ENCODE measurements around the gene ZNF488.
"Not testable (repeated sequence)": the region's sequence is repeated elsewhere in the genome, so short reads cannot be mapped to it uniquely, and the experiment has no call there.

ZNF488 gene, protein sequence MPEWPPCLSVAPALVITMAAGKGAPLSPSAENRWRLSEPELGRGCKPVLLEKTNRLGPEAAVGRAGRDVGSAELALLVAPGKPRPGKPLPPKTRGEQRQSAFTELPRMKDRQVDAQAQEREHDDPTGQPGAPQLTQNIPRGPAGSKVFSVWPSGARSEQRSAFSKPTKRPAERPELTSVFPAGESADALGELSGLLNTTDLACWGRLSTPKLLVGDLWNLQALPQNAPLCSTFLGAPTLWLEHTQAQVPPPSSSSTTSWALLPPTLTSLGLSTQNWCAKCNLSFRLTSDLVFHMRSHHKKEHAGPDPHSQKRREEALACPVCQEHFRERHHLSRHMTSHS

DNA sequence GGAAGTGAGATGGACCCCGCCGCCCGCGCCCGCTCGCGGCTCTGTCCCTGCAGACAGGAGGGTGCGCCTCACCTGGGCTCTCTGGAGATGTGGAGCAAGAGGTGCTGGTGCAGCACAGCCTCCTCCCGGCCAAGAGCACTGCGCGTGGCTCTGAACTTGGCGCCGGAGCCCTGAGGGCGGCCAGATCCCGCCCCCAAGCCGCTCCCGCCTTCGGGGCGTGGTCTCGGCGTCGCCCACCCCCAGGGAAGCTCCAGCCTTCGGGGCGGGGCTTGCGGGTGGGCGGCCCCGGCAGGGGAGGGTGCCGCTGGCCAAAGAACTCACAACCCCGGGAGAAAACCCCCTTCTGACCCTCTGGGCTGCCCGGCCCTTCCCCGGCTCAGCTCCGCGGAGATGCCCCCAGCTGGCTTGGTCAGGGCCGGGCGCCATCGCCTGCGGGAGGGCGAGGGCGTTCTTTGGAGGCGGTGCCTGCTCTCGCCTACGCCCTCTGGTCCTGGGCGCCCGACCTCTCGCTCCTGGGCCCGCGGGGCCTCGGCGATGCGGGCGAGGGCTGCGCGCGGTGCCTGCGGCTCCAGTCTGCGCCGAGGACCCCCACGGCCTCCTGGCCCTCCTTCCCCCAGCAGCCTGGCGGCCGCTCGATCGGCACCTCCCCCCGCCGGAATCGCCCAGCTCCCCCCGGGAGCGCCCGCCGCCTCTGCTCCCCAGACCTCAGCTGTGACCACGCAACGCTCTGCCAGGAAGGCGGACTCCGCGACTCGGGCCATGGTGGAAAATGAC lies at the start of gene ZNF488:
ZNF488 (minus strand) TSS at position 146 of the 774 bp plus-strand sequence. CDS start 15,464 bp downstream, outside the sequence.
- DNase-seq, result peak; percentile 71

DNA sequence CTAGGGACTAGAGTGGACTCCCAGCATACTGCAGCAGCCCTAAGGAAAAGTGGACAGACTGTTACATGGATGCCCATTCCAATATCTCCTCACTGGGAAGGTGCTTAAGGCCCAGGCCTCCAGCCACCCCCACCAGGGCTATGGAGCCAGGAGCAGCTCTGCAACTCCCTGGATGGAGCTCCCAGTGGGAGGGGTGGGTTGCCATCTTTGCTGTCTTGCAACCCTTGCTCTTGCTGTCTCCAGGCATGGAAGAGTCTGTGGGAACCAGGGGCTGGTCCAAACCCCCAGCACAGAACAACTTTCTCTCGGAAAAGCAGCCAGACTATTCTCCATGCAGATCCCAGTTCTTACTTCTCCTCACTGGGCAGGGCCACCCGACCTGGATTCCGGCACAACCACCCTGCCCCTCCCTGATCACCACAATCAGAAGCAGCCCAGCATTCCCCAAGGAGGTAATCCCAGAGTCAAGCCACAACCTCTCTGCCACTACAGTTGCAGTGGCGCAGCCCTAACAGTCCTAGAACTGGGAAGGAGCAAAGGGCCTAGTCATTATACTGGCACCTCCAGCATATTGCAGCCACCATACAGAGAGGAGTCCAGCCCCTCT lies 41.8 kb upstream of the ZNF488 start:
- no peak for DNase-seq

DNA sequence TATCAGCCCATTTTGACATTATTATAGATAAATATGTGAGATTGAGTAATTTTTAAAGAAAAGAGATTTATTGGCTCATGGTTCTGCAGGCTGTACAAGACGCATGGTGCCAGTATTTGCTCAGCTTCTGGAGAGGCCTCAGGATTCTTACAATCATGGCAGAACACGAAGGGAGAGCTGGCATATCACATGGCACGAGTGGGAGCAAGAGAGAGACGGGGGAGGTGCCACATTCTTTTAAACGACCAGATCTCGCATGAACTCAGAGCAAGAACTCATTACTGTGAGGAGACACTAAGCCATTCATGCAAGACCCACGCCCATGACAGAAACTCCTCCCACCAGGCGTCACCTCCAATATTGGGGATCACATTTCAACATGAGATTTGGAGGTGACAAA lies 40.1 kb upstream of the ZNF488 start:
- no peak for DNase-seq

DNA sequence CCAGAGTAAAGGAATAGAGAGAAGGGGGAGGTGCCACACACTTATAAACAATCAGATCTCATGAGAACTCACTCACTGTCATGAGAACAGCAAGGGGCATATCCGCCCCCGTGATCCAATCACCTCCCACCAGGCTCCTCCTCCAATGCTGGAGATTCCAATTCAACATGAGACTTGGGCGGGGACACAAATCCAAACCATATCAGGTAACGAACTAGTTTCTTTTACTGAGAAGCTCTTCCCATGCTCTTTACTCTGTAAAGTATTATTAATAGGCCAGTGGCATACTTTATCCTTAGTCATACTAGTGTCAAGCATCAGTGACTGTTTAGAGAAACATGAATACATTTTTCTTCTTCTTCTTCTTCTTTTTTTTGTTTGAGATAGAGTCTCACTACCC lies 39.4 kb upstream of the ZNF488 start:
- DNase-seq, result no peak

DNA sequence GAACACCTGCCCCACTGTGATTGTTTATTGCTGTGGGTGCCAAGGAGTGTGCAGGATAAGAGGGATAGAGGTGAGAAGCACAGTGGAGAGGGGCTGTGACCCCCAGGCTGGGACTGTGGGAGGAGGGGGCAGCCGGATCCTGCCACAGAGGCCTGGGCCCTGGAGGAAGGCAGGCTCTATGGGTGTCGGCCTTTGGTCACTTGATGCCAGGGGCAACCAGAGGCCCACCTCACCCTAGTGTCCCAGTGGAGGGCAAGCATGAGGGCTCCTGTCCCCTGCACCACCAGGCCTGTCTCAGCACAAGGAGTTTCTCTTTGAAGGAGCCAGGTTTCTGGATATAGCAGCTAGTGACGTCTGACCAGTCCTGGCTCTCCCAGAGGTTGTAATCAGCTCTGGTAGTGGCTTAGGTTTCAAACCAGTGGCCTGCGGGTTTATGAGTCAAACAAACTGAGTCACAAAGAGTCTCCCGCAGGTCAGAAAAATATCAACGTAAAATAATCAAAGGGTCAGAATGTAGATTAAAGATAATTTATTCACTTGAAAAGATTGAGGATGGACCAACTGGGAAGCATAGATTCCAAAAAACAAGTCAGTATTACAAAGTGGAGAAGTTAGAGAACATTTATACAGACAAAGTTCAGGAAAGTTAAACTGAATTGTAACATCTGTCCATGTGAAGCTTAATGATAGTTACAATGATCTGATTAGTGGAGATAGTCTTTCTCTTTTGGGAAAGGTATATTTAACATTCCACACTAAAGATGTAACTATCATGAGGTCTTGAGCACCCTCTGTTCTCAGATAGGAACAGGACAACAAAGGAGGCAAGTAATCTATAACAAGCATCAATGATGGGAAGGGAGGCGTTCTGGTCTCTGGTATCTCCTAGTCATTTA lies 37.2 kb upstream of the ZNF488 start:
- DNase-seq, result no peak

DNA sequence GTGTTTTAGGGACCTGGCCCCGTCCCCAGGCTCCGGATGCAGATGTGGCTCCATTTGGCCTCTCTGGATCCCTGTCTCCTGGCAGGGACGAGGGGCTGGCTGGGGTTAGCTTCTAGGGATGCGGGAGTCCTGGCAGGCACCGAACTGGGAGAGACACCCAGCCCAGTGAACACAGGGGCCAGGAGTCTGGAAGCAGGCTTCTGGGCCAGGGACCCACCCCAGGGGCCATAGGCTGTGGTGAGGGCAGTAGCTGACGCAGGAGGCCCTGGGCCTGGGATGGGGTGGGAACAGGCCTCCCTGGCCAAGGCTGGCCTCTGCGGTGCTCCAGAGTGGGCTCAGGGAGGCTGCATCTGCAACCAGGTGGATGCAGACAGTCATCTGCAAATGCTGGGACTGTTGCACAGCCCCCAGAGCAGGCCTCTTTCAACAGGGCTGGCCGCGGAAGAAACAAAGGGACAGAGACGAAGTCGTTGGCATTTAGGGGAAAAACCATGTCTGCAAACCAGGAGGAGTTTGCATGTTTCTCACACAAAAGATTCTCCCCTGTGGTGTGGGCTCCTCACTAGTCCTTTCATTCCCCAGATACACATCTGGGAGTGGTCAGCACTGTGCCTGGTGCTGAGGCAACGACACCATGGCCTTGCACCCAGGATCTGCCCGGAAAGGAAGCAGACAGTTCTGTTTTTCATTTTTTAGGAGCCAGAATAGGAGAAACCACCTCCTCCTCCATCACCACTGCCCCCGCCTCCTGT lies 36.4 kb upstream of the ZNF488 start:
- no peak for DNase-seq

DNA sequence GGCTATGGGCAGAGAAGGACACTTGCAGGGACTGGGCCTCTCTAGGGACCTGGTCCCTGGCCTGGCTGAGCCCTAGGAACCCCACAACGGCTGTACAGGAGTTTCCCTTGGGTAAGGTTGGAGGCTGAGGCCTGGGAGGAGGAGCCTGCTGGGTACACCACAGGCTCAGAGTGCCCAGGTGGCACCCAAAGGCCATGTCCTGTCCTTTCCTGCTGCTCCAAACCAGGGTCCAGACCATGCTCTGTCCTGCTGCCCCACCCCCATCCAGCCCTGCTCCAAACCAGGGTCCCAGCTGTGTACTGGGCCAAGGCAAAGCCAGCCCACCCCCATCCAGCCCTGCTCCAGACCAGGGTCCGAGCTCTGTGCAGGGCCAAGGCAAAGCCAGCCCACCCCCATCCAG lies 35.3 kb upstream of the ZNF488 start:
- no peak for DNase-seq

DNA sequence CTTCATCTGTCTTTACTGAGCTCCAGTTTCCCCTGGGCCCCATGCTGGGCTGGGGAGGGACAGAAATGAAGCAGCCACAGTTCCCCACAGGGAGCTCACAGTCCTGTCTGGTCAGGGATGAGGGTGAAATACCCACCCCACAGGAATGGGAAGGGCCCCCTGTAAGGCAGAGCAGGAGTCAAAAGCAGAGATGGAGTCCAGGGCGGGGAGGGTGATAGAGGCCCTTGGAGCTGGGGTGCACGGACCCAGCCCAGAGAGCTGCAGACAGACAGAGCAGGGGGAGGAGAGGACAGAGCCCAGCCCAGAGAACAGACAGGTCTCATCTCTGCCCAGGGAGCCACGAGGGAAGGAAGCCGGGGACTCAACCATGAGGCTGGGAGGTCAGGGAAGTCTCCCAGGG lies 34.9 kb upstream of the ZNF488 start:
- DNase-seq, result no peak

DNA sequence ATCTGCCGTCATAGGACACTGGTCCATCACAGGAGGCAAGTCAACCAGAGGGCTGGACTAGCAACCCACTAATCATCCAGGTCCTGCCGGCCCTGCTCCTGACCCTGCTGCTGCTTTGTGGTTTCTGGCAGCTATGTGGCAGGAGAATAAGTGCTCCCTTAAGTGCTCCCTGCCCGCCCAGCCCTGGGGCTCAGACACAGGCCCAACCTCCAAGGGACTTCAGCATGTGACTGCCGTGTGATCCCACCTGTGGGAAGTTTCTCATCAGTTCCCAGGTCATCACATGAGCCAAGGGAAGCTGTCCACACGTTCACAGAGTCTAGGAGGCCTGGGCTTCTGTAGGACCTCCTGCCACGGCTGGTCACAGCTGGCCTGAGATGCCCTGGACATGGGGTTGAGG lies 34.2 kb upstream of the ZNF488 start:
- DNase-seq, result no peak

DNA sequence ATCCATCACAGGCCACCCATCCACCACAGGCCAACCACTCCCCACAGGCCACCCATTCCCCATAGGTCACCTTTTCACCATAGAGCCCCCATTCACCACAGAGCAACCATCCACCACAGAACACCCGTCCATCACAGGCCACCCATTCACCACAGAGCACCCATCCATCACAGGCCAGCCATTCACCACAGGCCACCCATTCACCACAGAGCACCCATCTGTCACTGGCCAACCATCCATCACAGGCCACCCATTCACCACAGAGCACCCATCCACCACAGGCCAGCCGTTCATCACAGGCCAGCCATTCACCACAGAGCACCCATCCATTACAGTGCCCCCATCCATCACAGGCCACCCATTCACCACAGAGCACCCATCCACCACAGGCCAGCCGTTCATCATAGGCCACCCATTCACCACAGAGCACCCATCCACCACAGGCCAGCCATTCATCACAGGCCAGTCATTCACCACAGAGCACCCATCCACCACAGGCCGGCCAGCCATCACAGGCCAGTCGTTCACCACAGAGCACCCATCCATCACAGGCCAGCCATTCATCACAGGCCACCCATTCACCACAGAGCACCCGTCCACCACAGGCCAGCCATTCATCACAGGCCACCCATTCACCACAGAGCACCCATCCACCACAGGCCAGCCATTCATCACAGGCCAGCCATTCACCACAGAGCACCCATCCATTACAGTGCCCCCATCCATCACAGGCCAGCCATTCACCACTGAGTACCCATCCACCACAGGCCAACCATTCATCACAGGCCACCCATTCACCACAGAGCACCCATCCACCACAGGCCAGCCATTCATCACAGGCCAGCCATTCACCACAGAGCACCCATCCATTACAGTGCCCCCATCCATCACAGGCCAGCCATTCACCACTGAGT lies 32.5 kb upstream of the ZNF488 start:
- DNase-seq, result not testable (repeated sequence)

DNA sequence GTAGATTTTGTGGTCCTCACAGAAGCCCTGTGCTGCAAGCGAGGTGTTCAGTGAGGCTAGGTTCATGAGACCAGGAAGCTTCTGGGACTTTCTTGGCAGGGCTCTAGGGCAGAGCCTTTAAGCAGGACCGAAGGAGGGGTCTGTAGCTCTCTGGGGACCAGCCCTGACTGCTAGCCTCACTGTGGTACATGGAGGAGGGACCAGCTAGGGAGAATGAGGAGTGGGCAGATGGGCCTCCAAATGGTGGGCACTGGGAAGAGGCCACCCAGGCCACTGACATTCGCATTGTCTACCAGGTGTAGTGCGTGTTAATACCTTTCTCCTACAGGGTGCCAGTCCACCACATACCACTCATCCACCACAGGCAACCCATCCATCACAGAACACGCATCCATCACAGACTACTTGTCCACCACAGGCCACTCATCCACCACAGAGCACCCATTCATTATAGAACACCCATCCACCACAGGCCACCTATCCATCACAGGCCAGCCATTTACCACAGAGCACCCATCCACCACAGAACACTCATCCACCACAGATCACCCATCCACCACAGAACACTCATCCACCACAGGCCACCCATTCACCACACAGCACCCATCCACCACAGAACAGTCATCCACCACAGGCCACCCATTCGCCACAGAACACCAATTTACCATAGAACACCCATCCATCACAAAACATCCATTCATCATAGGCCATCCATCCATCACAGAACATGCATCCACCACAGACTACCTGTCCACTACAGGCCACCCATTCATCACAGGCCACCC lies 31.6 kb upstream of the ZNF488 start:
- no peak for DNase-seq

DNA sequence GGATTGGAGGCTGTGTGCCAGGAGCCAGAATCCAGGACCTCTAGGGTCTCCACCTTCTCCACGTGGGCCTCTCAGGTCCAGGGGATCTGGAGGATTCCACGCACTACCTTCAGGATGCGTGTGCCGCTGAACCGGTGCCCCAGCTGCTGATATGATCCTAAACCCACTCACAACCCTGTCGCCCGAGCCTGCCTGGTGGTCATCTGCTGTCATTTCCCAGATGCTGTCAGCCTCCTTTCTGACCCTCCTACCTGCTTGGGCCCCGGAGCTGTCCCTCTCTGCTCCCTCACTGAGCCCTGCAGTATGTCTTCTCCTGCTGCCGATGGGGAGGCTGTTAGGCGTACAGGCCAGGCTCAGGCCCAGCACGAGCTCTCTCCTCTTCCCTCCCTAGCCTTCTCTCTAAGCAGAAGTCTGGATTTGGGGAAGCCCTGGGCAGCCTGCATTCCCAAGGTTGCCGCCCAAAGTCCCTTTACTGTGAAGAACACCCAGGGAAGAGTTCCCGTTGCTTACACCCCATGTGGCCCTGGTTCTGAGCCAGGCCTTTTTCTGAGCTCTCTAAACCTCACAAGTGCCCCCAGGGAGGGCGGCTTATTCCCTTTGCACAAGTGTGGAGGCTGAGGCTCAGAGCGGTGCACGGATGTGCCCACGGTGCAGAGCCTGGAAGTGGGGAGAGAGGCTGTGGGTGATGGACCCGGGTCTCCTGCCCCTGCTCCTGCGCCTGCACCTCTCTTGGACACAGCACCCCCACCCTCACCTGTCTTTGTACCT lies 30.8 kb upstream of the ZNF488 start:
- DNase-seq, result no peak

DNA sequence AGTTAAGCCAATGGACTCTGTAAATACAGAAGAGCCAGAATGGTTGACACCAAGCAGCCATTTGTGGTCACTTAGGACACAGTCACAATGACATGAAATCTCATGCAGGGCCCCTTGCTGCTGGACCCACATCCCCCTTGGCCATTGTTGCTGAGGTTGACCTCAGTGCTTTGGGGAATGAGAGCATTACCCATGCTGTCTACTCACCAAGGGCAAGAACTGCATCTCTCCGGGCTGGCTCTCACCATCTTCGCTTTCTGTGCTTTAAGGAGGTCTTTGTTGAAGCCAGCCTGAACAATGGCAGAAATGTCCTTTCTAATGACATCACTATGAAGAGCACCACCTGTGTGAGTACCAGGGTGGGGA lies 30.1 kb upstream of the ZNF488 start:
- no peak for DNase-seq

DNA sequence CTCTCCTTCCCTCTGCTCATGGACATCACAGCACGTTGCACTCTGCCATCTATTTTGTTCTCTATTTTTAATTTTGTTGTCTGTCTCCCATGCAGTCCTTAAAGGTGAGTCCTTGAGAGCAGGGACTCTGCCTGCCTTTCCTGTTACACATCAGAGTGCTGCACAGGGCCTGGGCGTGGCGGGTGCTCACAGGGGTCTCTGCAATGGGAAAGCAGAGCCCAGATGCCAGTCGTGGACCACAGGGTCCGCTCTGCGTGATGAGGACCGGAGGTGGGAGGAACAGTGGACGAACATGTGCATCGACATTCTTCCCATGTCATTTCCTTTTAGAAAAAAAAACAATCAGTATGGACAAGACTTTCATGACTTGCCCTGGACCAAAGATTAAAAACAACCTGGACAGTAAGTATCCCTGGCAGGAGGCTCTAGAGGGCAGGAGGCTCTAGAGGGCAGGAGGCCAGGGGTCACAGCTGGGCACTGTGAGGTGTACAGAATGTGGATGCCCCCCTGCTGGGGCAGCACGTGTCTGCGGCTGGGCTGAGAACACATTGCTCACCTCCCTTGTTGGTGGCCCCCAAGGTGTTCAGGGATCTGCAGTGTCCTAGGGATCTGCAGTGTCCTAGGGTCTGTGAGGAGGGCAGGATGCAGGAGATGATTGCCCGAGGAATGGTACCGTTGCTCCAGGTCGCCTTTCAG lies 29.6 kb upstream of the ZNF488 start:
- no peak for DNase-seq

DNA sequence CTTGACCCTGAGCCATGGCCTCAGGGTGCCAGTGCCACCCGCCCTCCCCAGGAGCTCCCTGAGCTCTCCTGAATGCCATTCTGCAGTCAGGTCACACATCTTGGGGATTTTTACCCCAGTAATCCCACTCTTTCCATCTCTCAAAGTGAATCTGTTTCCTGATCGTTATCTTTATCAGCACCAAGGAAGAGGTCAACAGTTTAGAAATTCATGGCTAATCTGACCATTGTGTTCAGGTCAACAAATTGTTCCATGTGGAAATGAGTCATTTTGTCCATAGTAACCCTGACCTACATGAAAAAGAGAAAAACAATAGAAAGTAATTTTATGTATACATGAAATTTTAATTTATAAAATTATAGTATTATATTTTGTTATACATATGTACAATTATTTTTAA lies 28.8 kb upstream of the ZNF488 start:
- no peak for DNase-seq

DNA sequence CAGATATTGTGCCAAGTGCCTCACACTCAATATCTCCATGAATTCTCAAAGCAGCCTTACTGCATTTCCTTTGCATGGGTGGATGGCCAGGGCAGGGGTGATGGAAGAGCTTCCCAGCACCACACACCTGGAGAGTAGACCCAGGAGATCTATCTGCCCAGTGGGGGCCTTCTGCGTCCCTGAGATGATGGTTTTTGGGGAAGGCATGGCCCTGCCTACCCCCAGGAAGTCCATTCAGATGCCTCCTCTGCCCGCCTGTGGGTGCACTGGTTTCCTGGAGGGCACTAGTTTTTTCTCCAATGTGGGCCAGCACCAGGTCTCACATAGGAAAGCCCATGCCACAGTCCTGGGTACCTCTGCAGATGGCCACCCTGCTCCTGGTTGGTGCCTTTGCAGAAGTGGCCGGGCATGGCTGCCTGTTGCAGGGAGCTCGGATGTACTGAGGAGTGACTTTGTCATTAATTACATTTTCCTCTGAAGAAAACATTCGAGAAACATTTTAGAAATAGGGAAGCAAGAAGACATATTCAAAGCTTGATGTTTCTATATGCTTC lies 28.2 kb upstream of the ZNF488 start:
- DNase-seq, result no peak

DNA sequence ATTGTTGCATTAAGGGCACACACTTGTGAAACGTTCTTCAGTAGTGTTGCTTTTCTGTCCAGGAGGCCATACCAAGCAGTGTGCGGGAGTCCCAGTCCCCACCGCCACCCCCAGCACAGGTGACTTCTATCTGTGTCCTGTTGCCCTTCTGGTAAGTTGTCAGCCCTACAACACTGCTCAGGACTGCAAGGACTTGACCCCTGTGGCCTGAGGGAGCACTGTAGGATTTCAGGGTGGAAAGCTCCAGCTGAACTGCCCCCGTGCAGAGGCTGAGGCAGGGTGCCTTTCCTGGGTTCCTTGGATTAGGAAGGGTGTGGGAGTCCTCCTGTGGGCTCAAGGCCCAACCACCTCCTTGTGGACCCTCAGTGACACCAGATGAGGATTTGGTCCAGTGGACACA lies 26.8 kb upstream of the ZNF488 start:
- no peak for DNase-seq

DNA sequence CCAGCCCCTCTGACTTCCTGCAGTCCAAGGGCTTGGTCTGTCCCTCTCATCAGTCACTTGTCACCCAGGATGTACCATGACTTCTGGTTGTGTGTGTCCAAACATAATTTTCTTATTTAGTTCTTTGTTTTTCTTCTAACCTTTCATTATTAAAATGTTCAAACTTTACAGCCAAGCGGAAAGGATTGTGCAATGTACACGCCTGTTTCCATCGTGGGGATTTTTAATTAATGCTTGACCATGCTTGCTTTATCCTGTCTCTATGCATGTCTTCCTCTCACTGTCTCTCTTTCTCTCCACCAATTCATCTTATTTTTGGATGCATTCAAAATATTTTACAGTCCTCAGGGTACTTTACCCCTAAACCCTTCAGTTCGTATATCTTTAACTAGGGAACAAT lies 26.2 kb upstream of the ZNF488 start:
- no peak for DNase-seq

DNA sequence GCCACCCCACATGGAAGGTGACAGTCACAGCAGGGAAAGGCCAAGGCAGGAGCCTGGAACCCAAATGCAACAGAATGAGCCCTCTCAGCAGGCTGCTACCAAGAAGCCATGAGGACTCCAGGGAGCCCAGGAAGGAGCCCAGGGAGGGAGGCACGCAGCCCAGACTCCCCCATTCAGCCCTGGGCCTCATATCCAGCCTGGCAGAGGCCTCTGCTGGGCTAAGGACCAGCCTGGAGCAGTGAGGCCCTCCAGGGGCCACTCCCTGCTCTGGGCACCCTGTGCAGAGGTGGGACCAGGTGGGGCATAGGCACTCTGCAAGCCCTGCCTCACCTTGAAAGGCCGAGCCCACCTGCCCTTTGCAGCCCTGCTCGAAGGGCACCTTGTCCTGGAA lies 25.8 kb upstream of the ZNF488 start:
- no peak for DNase-seq
